Measurements from ENCODE around the gene SPATS2.
A peak's percentile ranks its signal among the peaks of the same experiment; 100 is the strongest.

SPATS2 gene

GRCh38 chr12:49556391-49557186 lies 189.3 kb downstream of the SPATS2 start:
- DNase-seq (ENCODE audit: low read depth) = no peak

GRCh38 chr12:49557187-49557916 lies 190.1 kb downstream of the SPATS2 start:
- DNase-seq (ENCODE audit: low read depth) = no peak

GRCh38 chr12:49557917-49558215 lies 190.6 kb downstream of the SPATS2 start:
- DNase-seq (ENCODE audit: low read depth) = no peak

GRCh38 chr12:49558526-49558925 lies 191.3 kb downstream of the SPATS2 start:
- no peak for DNase-seq (ENCODE audit: low read depth)

- no peak for DNase-seq (ENCODE audit: low read depth)
These were observed 191.9 kb downstream of the SPATS2 start for GRCh38 chr12:49559011-49559675.

GRCh38 chr12:49560695-49561094 lies 193.4 kb downstream of the SPATS2 start:
- DNase-seq (ENCODE audit: low read depth) = no peak

GRCh38 chr12:49562233-49562632 lies 195.0 kb downstream of the SPATS2 start:
- DNase-seq (ENCODE audit: low read depth) = no peak

GRCh38 chr12:49562831-49563230 lies 195.6 kb downstream of the SPATS2 start:
- no peak for DNase-seq (ENCODE audit: low read depth)

- DNase-seq (ENCODE audit: low read depth) = no peak
These were observed 196.9 kb downstream of the SPATS2 start for GRCh38 chr12:49563951-49564685.

- DNase-seq (ENCODE audit: low read depth) = no peak
These were observed 197.6 kb downstream of the SPATS2 start for GRCh38 chr12:49564686-49565405.

GRCh38 chr12:49565406-49566265 lies 198.4 kb downstream of the SPATS2 start:
- no peak for DNase-seq (ENCODE audit: low read depth)

GRCh38 chr12:49566361-49566760 lies 199.1 kb downstream of the SPATS2 start:
- no peak for DNase-seq (ENCODE audit: low read depth)

- no peak for DNase-seq (ENCODE audit: low read depth)
These were observed 200.0 kb downstream of the SPATS2 start for GRCh38 chr12:49567302-49567610.

GRCh38 chr12:49567611-49568441 lies 200.6 kb downstream of the SPATS2 start, which contains the start of gene MCRS1:
Gene MCRS1 (minus strand): TSS chr12:49568142. CDS start chr12:49566731, 1,411 bp downstream.
- peak; percentile 87 for DNase-seq (ENCODE audit: low read depth)

GRCh38 chr12:49568442-49569162 lies 201.3 kb downstream of the SPATS2 start:
- DNase-seq (ENCODE audit: low read depth) = no peak

Data from amniotic epithelial cell (primary cell).